PC-3 (cell line): ENCODE data around the gene FASN. TPM values are rescaled to one million over a fixed set of nuclear protein-coding genes. Genes with fewer than 3 reads are reported as not detected.

Source experiments
- total RNA-seq: library from RNA; depleted of rRNA; stranded (reverse); fragments of >200 nt; gene quantifications from 2 replicates; pipeline ENCODE4 v1.2.3, GENCODE V29; 2014; rRNA removed

Gene FASN
- total RNA-seq, 1 experiment from 2014 or later, result 269 TPM

Other genes starting within 250 kb of the FASN start
- gene P4HB, start 237.7 kb downstream of the FASN start, total RNA-seq, result 969 and 1,089 TPM in 2 replicates
- gene ARHGDIA, start 226.9 kb downstream of the FASN start, total RNA-seq, result 201 and 261 TPM in 2 replicates
- 496 and 633 TPM in 2 replicates for gene ALYREF, start 206.7 kb downstream of the FASN start, total RNA-seq
- gene ANAPC11, start 206.5 kb downstream of the FASN start, total RNA-seq, result 243 and 268 TPM in 2 replicates
- gene NPB, start 196.0 kb downstream of the FASN start, total RNA-seq, result 0.07 and 0.17 TPM in 2 replicates
- 33.3 and 42.7 TPM in 2 replicates for gene PCYT2, start 186.8 kb downstream of the FASN start, total RNA-seq
- 51.6 and 70.8 TPM in 2 replicates for gene SIRT7, start 180.1 kb downstream of the FASN start, total RNA-seq
- gene MAFG, start 170.5 kb downstream of the FASN start, total RNA-seq, result 22.9 and 37.5 TPM in 2 replicates
- gene PYCR1, start 160.9 kb downstream of the FASN start, total RNA-seq, result 144 and 169 TPM in 2 replicates
- gene MYADML2, start 151.0 kb downstream of the FASN start, total RNA-seq, result not detected in 2 replicates
- 0.75 TPM in 1 of 2 replicates, not detected in the other for gene NOTUM, start 137.0 kb downstream of the FASN start, total RNA-seq
- 31.5 and 48.2 TPM in 2 replicates for gene ASPSCR1, start 120.6 kb downstream of the FASN start, total RNA-seq
- gene CENPX, start 75.4 kb downstream of the FASN start, total RNA-seq, result 344 and 390 TPM in 2 replicates
- gene LRRC45, start 74.9 kb downstream of the FASN start, total RNA-seq, result 71.5 and 90.0 TPM in 2 replicates
- gene RAC3, start 66.6 kb downstream of the FASN start, total RNA-seq, result 46.8 and 52.2 TPM in 2 replicates
- gene DCXR, start 60.5 kb downstream of the FASN start, total RNA-seq, result 135 and 142 TPM in 2 replicates
- gene RFNG, start 46.4 kb downstream of the FASN start, total RNA-seq, result 46.7 and 46.8 TPM in 2 replicates
- gene GPS1, start 46.3 kb downstream of the FASN start, total RNA-seq, result 240 and 287 TPM in 2 replicates
- gene DUS1L, start 32.4 kb downstream of the FASN start, total RNA-seq, result 205 and 262 TPM in 2 replicates
- 35.0 and 36.6 TPM in 2 replicates for gene CCDC57, start 114.6 kb upstream of the FASN start, total RNA-seq
- gene SLC16A3, start 130.8 kb upstream of the FASN start, total RNA-seq, result 286 and 447 TPM in 2 replicates
- gene CSNK1D, start 175.5 kb upstream of the FASN start, total RNA-seq, result 58.6 and 73.5 TPM in 2 replicates
- 0.15 and 0.98 TPM in 2 replicates for gene CD7, start 219.4 kb upstream of the FASN start, total RNA-seq
- gene SECTM1, start 235.5 kb upstream of the FASN start, total RNA-seq, result 56.0 and 61.7 TPM in 2 replicates